CD4-positive, alpha-beta T cell treated with Interferon gamma for 1 hour (primary cell): ENCODE results near the gene B2M.
"Not testable (repeated sequence)": the region's sequence is repeated elsewhere in the genome, so short reads cannot be mapped to it uniquely, and the experiment has no call there.

Source experiments
- DNase-seq: peaks from one replicate; pipeline ENCODE4 v3.0.0-alpha.2; 2020

B2M gene

DNA sequence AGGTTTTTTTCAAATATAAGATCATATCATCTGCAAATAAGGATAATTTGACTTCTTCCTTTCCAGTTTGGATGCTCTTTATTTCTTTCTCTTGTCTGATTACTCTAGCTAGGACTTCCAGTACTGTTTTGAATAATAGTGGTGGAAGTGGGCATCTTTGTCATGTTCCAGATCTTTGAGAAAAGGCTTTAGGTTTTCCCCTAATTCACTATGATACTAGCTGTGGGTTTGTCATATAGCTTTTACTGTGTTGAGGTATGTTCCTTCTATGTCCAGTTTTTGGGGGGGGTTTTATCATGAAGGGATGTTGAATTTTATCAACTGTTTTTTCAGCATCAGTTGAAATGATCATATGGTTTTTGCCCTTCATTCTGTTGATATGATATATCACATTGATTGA, 10.6 kb upstream of the B2M start:
- not testable (repeated sequence) for DNase-seq

DNA sequence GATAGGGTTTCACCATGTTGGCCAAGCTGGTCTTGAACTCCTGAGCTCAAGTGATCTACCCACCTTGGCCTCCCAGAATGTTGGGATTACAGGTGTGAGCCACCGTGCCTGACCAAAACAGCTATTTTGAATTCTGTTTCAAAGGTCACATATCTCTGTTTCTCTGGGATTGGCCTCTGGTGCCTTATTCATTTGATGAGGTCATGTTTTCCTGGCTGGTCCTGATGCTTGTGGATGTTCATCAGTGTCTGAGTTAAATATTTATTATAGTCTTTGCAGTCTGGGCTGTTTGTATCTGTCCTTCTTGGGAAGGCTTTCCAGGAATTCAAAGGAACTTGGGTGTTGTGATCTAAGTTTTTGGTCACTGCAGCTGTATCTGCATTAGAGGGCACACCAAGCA, 5.3 kb upstream of the B2M start:
- no peak for DNase-seq

DNA sequence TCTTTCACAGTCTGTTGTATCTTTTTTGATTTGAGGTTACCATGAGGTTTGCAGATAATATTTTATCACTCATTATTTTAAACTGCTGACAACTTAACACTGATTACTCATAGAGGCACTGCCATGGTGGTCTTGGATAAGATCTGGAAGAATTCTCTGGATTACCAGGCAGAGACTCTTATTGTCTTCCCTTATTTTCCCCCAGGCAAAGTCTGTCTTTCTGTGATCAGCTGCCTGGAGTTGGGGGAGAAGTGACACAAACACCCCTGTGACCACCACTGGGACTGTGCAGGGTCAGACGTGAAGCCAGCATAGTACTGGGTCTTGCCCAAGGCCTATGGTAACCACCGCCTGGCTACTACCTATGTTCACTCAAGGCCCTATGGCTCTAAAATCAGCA, 4.9 kb upstream of the B2M start:
- DNase-seq, result no peak

GRCh38 chr15:44706946-44707636, 4.2 kb upstream of the B2M start:
- no peak for DNase-seq

GRCh38 chr15:44710236-44711095, 851 bp upstream of the B2M start:
- peak; percentile 76 for DNase-seq

- peak; percentile 71 for DNase-seq
Measured at GRCh38 chr15:44711743-44712345, 527 bp downstream of the B2M start.

GRCh38 chr15:44712346-44713005, 1.2 kb downstream of the B2M start:
- DNase-seq, result peak; percentile 73

DNA sequence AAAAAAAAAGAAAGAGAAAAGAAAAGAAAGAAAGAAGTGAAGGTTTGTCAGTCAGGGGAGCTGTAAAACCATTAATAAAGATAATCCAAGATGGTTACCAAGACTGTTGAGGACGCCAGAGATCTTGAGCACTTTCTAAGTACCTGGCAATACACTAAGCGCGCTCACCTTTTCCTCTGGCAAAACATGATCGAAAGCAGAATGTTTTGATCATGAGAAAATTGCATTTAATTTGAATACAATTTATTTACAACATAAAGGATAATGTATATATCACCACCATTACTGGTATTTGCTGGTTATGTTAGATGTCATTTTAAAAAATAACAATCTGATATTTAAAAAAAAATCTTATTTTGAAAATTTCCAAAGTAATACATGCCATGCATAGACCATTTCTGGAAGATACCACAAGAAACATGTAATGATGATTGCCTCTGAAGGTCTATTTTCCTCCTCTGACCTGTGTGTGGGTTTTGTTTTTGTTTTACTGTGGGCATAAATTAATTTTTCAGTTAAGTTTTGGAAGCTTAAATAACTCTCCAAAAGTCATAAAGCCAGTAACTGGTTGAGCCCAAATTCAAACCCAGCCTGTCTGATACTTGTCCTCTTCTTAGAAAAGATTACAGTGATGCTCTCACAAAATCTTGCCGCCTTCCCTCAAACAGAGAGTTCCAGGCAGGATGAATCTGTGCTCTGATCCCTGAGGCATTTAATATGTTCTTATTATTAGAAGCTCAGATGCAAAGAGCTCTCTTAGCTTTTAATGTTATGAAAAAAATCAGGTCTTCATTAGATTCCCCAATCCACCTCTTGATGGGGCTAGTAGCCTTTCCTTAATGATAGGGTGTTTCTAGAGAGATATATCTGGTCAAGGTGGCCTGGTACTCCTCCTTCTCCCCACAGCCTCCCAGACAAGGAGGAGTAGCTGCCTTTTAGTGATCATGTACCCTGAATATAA, 2.0 kb downstream of the B2M start:
- DNase-seq, result no peak

- no peak for DNase-seq
Measured at GRCh38 chr15:44715142-44715796, 4.0 kb downstream of the B2M start.

GRCh38 chr15:44715797-44716334, 4.5 kb downstream of the B2M start:
- no peak for DNase-seq

DNA sequence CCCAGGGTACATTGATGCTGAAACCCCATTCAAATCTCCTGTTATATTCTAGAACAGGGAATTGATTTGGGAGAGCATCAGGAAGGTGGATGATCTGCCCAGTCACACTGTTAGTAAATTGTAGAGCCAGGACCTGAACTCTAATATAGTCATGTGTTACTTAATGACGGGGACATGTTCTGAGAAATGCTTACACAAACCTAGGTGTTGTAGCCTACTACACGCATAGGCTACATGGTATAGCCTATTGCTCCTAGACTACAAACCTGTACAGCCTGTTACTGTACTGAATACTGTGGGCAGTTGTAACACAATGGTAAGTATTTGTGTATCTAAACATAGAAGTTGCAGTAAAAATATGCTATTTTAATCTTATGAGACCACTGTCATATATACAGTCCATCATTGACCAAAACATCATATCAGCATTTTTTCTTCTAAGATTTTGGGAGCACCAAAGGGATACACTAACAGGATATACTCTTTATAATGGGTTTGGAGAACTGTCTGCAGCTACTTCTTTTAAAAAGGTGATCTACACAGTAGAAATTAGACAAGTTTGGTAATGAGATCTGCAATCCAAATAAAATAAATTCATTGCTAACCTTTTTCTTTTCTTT, 5.8 kb downstream of the B2M start:
- no peak for DNase-seq

GRCh38 chr15:44718180-44718926, 7.0 kb downstream of the B2M start:
- no peak for DNase-seq

GRCh38 chr15:44718927-44719292, 7.6 kb downstream of the B2M start:
- DNase-seq, result no peak

- DNase-seq, result peak; percentile 71
Measured at GRCh38 chr15:44719293-44719999, 8.1 kb downstream of the B2M start.

DNA sequence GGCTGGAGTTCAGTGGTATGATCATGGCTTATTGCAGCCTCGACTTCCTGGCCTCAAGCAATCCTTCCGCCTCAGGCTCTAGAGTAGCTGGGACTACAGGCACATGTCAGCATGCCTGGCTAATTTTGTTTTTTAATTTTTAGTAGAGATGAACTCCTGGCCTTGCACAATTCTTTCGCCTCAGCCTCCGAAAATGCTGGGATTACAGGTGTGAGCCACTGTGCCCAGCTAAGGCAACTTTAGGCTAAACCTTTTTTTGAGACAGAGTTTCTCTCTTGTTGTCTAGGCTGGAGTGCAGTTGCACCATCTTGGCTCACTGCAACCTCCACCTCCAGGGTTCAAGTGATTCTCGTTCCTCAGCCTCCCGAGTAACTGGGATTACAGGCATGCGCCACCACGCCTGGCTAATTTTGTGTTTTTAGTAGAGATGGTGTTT, 8.7 kb downstream of the B2M start:
- not testable (repeated sequence) for DNase-seq

DNA sequence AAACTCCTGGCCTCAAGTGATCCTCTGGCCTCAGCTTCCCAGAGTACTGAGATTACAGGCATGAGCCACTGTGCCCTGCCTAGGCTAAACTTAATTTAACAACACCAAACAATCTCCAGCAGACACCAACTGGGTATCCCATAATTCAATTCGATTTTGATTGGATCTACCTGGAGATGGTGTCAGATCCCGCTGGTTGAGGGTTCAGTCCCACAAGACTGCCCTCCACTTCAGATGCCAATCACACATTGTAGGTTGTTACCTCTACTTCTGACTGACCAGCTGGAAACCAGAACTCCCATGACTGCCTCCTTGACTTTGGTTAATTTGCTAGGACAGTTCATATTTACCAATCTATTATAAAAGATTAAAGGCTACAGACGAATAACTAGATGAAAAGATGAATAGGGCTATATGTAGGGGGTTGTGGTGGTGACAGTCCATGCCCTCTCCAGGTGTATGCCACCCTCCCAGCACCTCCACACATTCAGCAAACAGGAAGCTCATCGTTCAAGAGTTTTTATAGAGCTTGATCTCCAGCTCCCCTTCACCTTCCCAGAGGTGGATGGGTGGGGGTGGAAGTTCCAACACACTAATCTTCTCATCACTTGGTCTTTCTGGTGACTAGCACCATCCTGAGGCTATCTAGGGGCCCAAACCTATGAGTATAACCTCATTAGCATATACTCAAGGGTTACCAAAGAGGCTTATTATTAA, 9.3 kb downstream of the B2M start:
- peak; percentile 50 for DNase-seq

DNA sequence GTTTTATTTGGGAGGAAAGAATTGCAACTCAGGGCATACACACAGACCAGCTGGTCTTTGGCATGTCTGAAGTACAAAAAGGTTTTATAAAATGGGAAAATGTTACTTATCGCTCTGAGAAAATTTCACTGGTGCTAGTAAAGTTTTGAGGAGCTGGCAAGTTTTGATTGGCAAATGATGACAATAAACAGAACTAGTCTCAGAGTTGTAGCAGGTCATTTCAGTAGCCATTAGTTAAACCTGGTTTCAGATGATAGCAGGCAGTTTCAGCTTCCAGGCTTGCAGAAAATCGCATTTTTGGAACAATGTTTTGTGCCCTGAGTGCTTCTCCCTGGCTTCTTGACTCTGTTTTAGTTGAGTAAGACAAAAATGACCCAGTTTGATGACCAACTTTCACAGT, 10.7 kb downstream of the B2M start:
- DNase-seq, result no peak

- DNase-seq, result no peak
Measured at GRCh38 chr15:44726136-44726535, 14.8 kb downstream of the B2M start.
